22Rv1 (cell line): ENCODE results near the gene WDFY2.

Source experiments
- H3K27ac ChIP-seq: fragments of 450-650 bp; 2 replicates; pipeline ENCODE4 v1.5.1; 2017
- CTCF ChIP-seq: fragments of 450-650 bp; IDR thresholded peaks from 2 replicates; pipeline ENCODE4 v1.5.1; 2017; ENCODE audit warnings: mild to moderate bottlenecking
- ZFX ChIP-seq: fragments of 450-650 bp; IDR thresholded peaks from 2 replicates; pipeline ENCODE4 v1.6.1; 2017; ENCODE audit warnings: antibody characterized with exemption, borderline replicate concordance

WDFY2 gene

DNA sequence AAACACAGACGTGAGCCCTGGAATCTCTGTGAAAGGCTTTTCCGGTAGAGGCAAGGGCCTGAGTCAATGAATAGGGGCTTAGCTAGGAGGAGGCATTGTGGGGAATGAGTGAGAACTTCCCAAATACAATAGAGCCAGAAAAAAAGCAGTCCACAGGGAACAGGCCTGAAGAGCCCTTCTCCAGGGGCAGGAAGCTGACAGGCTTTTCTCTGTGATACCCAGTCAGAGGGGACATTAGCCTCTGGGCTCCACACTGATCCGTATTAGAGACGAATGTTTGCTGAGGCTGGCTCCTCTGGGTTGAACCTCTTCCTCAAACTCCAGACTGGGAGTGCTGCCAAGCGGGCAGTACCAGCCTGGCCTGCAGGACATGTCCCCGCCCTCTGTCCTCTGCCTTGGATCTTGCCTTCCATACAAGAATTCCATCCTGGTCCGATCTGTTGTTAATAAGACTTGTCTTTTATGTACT is 217.4 kb downstream of the WDFY2 start:
- H3K27ac ChIP-seq, result peak overlapping the region; percentile 95
- no peak for TF ChIP-seq ZFX
- TF ChIP-seq CTCF, result no peak

DNA sequence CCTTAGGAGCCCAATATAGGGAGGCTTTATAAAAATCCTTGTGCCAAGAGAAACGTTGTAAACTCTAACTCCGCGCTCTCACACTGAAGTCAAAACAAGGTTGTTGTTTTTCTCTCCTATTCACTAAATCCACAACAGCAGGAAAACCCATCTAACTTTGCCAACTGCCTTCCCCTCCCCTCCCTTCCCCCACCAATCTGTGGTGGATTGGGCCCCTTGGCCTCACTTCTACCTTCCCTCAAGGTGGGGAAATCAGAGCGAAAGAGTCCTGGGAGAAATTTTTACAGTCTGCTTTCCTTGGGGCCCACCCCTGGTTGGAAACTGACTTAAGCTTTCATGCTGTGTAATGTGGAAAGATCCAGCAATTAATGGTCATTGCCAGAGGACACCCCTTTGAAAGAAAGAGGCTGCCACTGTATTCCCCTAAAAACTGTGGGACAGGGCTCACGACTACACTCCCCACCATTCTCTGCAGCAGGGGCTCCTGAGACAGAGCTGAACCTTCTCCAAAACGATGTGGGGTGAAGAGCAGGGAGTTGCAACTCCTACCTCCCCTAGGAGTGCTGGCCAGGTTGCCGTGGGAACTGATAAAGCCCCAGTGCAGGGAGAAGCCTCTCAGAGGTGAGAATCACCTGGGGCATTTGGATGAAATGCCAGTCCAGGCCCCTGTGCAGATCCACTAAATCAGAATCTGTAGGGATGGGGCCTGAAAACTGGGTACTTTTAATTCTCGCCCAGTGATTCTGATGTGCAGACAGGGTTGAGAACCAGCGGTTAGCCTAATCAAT is 218.6 kb downstream of the WDFY2 start:
- no peak for TF ChIP-seq CTCF
- TF ChIP-seq ZFX, result no peak
- peak overlapping the region; percentile 95 for H3K27ac ChIP-seq

- TF ChIP-seq ZFX (no peak), CTCF (0 out of 2 replicates have a peak, but pooled peaks have one; percentile 4)
- peak within 1 kb of the TSS; percentile 95 for H3K27ac ChIP-seq
These were observed 219.4 kb downstream of the WDFY2 start, which contains the start of gene DHRS12 for GRCh38 chr13:51803422-51804294. DHRS12 (minus strand) TSS chr13:51804163; CDS start chr13:51799659, 4,504 bp downstream.

- H3K27ac ChIP-seq, result peak overlapping the region; percentile 95
- TF ChIP-seq ZFX (no peak), CTCF (no peak)
These were observed 220.3 kb downstream of the WDFY2 start for GRCh38 chr13:51804295-51805172.

GRCh38 chr13:51805313-51805712 is 221.1 kb downstream of the WDFY2 start:
- H3K27ac ChIP-seq, result peak overlapping the region; percentile 95; the same call in 1 of the 2 replicates
- TF ChIP-seq ZFX, result no peak
- no peak for TF ChIP-seq CTCF

DNA sequence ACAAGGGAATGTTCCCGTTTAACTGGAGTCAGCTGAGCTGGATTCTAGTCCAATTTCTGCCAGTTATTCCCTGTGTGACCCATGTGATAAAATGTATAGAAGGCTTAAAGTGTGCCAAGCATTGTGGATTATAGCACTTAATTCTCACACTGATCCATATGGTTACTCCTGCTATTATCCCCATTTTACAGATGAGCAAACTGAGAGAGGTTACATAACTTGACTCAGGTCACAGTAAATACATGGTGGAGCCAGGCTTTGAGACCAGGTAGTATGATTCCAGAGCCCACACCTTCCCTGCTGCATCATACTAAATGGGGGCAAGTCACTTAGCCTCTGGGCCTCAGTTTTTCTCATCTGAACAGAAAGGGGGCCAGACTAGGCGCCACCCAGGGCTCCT is 221.7 kb downstream of the WDFY2 start:
- H3K27ac ChIP-seq, result no peak overlapping the region
- TF ChIP-seq CTCF, result no peak
- no peak for TF ChIP-seq ZFX
